ENCODE results near the gene PISD.

PISD gene

GRCh38 chr22:31623592-31624304, 38.3 kb downstream of the PISD start:
- DNase-seq = no peak

DNA sequence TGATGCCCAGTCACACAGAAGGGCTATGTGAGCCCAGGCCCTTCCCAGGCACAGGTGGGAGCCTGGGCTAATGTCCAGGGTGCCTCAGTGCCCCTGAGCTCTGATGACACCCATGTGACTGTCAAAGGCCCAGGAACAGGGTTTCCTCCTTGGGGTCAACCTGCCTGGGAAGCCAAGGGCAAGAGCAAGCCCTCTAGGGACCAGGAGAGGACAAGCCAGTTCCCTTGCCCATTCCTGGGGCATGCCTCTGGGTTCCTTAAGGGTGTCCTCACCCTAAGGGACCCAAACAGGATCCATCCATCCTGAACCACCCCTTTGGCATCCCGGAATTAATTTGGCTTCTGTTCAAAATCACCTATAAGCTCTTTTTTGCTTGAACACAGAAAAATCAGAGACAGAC, 39.0 kb downstream of the PISD start:
- DNase-seq = no peak

- no peak for DNase-seq
Observed at GRCh38 chr22:31621507-31622124, 40.4 kb downstream of the PISD start.

DNA sequence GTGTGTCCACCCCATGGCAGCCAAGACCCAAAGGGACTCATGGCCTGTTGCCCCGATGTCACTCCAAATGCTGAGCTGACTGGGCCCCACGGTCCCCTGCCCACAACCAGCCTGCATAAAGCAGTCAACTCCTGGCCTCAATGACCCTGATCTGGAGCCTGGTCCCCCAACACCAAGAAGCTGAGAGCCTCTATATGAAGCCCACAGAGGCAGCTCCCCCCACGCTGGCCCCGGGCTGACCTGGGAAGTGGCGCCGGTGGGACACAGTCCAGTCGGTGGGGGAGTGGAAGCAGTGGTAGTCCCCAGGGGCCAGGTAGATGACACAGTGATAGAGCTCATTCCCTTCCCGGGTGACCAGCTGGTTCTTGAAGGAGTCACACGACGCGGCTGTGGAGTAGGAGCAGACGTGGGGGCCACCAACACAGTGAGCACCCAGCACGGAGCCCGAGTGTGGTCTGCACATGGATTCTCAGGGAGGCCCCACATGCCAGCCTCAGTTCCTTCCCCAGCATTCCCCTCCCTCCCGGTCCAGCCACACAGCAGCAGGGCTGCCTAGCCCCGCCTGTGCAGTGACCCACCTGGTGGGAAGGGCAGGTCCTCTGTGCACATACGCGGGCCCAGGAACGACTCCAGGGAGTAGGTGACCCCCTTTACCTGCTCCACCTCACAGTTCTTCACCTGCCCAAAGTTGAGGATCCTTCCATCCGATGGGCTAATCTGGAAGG, 41.1 kb downstream of the PISD start:
- DNase-seq = no peak

DNA sequence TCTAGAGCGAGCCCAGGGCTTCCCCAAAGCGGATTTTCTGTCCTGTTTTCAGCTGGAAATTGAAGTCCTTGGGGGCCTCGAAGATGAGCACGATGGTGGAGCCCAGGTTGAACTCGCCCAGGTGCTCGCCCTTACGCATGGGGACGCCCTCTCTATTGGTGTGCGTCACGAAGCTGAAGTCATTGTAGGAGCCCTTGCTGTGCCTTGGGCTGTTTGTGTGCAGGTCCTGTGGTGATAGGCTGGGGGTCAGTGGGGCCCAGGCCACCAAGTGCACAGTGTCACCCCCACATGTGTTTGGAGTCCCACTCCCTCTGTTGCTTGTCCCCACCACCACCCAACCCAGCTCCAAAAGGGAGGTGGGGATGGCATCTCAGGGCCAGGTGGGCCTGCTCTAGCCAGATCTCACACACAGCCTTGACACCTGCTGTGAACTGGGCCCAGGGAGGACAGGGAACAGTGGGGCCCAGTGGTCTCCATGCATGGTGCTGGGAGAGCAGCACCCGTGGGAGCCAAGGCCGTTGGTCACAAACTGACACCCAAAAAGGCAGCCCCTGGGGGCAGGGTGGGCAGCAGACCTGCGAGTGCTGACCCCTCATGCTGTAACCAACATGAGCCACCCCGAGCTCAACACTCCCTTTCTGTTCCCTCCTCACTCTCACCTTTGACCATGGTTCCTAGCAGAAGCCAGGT, 42.3 kb downstream of the PISD start:
- DNase-seq = no peak

DNA sequence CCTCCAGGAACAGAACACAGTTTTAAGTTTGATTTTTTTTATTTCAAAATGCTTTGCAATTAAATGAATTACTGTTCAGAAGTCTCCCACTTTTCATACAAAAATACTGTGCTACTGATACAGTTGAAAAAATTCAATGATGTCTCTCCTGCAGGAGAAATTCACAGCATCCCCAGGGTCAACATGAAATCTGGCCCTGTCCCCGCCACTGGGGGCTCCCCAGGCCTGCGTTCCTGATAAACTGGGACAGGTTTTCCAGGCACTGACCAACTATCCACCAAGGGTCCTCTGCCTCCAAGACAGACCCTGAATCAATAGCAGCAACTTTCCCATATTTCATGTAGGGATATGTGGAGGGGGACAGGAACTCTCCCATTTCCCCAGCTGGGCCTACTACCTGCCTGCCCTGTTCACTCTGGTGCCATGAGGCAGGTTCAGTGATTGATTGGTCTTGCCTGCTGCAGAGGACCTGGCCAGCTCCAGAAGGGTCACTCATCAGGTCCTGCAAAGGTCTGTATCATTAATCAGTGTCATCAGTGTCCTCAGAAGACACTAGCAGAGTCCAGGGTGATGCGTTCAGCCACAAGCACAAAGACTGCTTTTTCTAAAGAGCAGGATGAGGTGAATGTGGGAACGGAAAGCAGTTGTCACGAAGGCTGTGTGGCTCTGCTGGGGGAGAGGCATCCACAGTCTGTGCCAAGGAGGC, 43.4 kb downstream of the PISD start:
- DNase-seq = no peak

DNA sequence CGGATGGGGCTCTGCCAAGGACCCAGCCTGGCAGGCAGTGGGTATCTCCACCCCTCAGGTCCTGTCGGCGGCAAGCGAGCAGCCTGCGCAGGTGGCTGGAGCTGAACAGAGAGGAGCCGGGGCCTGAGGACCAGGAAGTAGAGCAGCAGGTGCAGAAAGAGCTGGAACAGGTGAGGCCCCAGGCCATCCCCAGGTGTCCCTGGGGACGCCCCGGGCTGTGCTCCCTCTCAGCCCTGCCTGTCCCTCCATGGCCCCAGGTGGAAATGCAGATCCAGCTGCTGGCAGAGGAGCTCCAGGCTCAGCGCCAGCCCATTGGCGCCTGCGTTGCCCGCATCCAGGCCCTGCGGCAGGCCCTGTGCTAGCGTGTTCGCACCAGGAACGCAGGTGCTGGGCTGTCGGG, 44.0 kb downstream of the PISD start:
- DNase-seq = no peak

- no peak for DNase-seq
Observed at GRCh38 chr22:31616315-31616980, 45.6 kb downstream of the PISD start.

DNA sequence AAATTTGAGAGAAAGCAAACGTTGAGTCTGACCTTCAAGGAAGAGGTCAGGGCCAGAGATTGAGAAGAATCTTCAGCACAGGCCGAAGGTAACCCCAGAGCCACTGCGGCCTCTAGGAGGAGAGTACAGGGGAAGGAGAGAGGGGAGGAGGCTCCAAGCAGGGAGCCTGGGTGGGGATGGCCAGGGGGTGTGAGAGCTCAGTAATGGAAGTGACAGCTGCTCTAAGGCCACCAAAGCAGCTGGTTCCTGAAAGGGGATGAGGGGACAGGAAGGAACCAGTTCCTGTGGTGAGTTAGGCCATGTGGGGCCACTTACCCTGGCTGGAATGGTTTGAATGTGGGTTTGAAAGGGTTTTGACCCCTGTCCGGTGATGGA, 46.1 kb downstream of the PISD start:
- no peak for DNase-seq

- no peak for DNase-seq
Observed at GRCh38 chr22:31615491-31615860, 46.5 kb downstream of the PISD start.

DNA sequence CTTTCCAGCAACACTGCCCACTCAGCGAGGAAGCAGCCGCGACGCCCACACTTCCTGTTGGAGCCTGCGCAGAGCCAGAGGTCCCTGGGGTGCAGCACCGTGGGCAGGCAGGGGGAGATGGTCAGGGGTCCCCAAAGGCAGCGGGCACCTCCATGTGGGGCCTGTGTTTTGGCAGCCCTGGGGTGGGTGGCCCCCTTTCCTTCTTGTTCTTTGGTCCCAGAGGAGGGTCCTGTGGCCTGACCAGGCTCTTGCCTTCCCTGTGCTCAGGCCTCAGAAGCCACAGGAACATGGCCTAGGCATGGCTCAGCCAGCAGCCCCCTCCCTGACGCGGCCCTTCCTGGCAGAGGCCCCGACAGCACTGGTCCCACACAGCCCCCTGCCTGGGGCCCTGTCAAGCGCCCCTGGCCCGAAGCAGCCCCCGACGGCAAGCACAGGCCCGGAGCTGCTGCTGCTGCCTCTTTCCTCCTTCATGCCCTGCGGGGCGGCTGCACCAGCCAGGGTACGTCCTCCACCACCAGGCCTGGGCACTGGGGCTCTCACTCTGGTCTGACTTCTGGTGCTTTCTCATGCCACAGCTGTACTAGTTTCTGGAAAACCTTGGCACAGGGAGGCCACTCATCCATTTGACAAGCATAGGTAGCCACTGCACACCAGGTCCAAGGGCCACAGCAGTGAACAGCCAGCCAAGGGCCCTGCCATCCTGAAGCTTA, 47.1 kb downstream of the PISD start:
- no peak for DNase-seq

DNA sequence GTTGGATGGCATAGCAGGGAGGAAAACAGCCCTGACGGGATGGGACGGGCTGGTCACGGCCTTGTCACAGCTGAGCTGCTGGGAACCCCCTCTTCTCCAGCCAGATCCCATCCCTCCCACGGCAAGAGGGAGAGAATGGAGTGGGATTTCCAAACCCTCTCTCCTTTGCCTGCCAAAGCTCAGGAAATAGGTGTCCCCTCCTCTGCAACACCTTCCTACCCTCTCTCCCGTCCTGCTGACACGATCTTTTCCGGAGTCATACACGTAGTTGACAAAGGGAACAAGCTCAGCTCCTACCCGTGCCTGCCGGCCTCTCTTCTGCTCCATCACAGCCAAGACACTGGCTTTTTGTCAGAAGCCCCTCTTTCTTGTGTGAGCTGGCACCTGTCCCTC, 48.1 kb downstream of the PISD start:
- no peak for DNase-seq

DNA sequence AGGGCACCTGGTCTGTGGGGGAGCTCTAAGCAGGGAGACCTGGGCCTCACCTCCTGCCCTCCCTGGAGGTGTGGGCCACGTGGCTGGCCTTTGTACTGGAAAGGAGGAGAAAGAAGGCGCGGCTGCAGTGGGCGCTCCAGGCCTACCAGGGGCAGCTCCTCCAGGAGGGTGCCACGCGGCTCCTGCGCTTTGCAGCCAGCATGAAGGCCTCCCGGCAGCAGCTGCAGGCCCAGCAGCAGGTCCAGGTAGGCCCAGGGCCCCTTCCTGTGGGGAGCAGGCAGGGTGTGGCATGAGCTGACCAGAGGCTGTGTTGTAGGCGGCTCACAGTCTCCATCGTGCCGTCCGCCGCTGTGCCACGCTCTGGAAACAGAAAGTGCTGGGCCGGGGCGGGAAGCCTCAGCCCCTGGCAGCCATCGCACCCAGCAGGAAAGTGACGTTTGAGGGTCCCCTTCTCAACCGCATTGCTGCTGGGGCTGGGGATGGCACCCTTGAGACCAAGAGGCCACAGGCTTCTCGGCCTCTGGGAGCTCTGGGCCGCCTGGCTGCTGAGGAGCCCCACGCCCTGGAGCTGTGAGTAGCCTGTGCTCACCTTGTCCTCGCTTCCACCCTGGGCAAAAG, 48.6 kb downstream of the PISD start:
- DNase-seq = no peak

- DNase-seq = no peak
Observed at GRCh38 chr22:31612891-31613285, 49.1 kb downstream of the PISD start.

DNA sequence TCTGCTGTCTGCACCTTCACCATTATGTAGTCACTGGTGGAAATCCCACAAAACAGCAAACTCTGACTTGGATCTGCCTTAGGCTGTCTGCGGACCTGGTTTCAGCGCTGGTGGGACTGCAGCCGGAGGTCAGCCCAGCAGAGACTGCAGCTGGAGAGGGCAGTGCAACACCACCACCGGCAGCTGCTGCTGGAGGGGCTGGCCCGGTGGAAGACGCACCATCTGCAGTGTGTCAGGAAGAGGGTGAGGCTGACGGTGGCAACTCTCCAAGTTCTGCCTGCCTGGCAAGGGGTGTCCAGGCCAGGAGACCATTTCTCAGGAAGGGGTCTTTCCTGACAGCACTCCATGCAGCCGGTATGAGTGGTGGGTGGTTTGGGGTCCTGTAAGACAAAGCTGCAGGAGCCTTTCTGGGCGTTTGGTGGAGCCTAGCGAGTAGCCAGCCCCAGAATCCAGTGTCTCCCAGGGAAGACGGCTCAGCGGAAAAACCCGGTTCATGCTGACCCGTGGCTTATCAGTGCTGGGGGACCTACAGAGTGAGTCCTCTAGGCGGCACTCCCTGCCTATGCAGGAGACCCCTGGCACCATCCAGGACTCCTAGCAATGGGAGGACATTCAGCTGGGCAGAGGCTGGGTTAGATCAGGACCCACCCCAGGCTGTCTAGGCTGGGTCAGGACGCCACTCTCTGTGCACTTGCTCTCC, 50.8 kb downstream of the PISD start:
- DNase-seq = no peak

GRCh38 chr22:31610611-31611010, 51.4 kb downstream of the PISD start:
- no peak for DNase-seq

- DNase-seq = no peak
Observed at GRCh38 chr22:31609716-31610115, 52.3 kb downstream of the PISD start.

GRCh38 chr22:31607696-31608095, 54.3 kb downstream of the PISD start:
- DNase-seq = no peak

GRCh38 chr22:31605851-31606585, 56.0 kb downstream of the PISD start:
- no peak for DNase-seq

Measured in NCI-H446 treated with DMSO at 0.1 percent for 48 hours (cell line).